Thyroid gland (tissue), 4 donors: ENCODE data around the gene CGB8.
"Not testable (repeated sequence)": the region's sequence is repeated elsewhere in the genome, so short reads cannot be mapped to it uniquely, and the experiment has no call there.

Experiments used
- CTCF ChIP-seq, 6 experiments: fragments of 200-600 bp in 3 of 6; fragments of 450-650 bp in 3 of 6; sonication (generic) in 3 of 6; IDR thresholded peaks; one replicate each; pipeline ENCODE4 v1.5.1; 2016 to 2019; ENCODE audit warnings: antibody characterized with exemption in 6 of 6, mild to moderate bottlenecking in 2 of 6, inconsistent platforms in 1 of 6, moderate library complexity in 1 of 6
- POLR2A ChIP-seq, 2 donors: fragments of 450-650 bp; IDR thresholded peaks; one replicate each; pipeline ENCODE4 v1.6.1; 2017; ENCODE audit warnings: antibody characterized with exemption in 2 of 2, mild to moderate bottlenecking in 2 of 2, moderate library complexity in 1 of 2

- TF ChIP-seq CTCF, POLR2A (IDR thresholded peaks at IDR 0.05): not testable (repeated sequence)
Observed at GRCh38 chr19:49029749-49030148, 19.2 kb downstream of the CGB8 start.
